Measurements from ENCODE around the gene JARID2. TPM values are rescaled to one million over a fixed set of nuclear protein-coding genes. Genes with fewer than 3 reads are reported as not detected.

Gene JARID2
- total and polyA plus RNA-seq, 2 of the 13 experiments (the other 11 are each of a cell fraction or from before 2014, with no cell fraction given): 7.5 to 10.3 TPM

- no peak for TF ChIP-seq ESRRA (CRISPR knock-in tag; IDR thresholded peaks at IDR 0.05; ENCODE audit: low read depth)
- TF ChIP-seq SPEN (CRISPR knock-in tag; IDR thresholded peaks at IDR 0.05; ENCODE audit: low read depth): no peak
- TF ChIP-seq, protein P1, sequence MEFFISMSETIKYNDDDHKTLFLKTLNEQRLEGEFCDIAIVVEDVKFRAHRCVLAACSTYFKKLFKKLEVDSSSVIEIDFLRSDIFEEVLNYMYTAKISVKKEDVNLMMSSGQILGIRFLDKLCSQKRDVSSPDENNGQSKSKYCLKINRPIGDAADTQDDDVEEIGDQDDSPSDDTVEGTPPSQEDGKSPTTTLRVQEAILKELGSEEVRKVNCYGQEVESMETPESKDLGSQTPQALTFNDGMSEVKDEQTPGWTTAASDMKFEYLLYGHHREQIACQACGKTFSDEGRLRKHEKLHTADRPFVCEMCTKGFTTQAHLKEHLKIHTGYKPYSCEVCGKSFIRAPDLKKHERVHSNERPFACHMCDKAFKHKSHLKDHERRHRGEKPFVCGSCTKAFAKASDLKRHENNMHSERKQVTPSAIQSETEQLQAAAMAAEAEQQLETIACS (CRISPR knock-in tag; IDR thresholded peaks at IDR 0.05): no peak
- no peak for TF ChIP-seq TOPORS (CRISPR knock-in tag; IDR thresholded peaks at IDR 0.05)
- TF ChIP-seq, protein P2, sequence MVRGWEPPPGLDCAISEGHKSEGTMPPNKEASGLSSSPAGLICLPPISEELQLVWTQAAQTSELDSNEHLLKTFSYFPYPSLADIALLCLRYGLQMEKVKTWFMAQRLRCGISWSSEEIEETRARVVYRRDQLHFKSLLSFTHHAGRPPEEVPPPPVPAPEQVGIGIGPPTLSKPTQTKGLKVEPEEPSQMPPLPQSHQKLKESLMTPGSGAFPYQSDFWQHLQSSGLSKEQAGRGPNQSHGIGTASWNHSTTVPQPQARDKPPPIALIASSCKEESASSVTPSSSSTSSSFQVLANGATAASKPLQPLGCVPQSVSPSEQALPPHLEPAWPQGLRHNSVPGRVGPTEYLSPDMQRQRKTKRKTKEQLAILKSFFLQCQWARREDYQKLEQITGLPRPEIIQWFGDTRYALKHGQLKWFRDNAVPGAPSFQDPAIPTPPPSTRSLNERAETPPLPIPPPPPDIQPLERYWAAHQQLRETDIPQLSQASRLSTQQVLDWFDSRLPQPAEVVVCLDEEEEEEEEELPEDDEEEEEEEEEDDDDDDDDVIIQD (CRISPR knock-in tag; IDR thresholded peaks at IDR 0.05; ENCODE audit: low read depth): no peak
- TF ChIP-seq ISL2 (CRISPR knock-in tag; IDR thresholded peaks at IDR 0.05): no peak
- no peak for TF ChIP-seq ZNF660 (CRISPR knock-in tag; IDR thresholded peaks at IDR 0.05; ENCODE audit: borderline replicate concordance, low read depth)
Observed at GRCh38 chr6:15413466-15414234, 167.8 kb downstream of the JARID2 start (continued).

- H3K9ac ChIP-seq (ENCODE audit: insufficient read depth, low read depth, low read length): no peak overlapping the region
- no peaks in the 10 kb centered on the region; the same call in 1 of the 2 replicates for H4K20me1 ChIP-seq (ENCODE audit: insufficient read depth, low read length)
- in situ Hi-C loops (cut with HindIII; ENCODE audit: extremely low pct_ligation_motif_present, low pct_unique_long_range_greater_than_20kb) (no loop called here), intact Hi-C loops (cut with micrococcal nuclease; ENCODE audit: unreplicated experiment) (no loop called here)
- 84% methylated on average over 2 of the region's 2 CpGs for WGBS (ENCODE audit: low lambda C conversion rate)
- POLR2A ChIA-PET: no interaction called here
- CTCF ChIA-PET (ENCODE audit: low intra/inter-chr PET ratio, low total read pairs): no interaction called here
- ATAC-seq (no peak), FAIRE-seq (no peak), DNase-seq (ENCODE audit: low spot score) (no peak)
- H3K9me3 ChIP-seq (ENCODE audit: low read length): peaks cover 22% of the 10 kb centered on the region
- H3K4me1 ChIP-seq (ENCODE audit: insufficient read depth, low read length): peaks cover 11% of the 10 kb centered on the region
- H2AFZ ChIP-seq (ENCODE audit: low read length): no peak overlapping the region
- H3K79me2 ChIP-seq (ENCODE audit: insufficient read depth, low read length): no peaks in the 10 kb centered on the region
- H3K4me3 ChIP-seq (replicated peaks in 1 of 3; ENCODE audit: insufficient read depth in 1 of 3, low read depth in 2 of 3, low read length in 3 of 3): no peak overlapping the region
- BruUV-seq (replicated peaks): no TSS peak
- peaks cover 2% of the 10 kb centered on the region in 2 experiments; a peak in 2 of 5 replicates for H3K36me3 ChIP-seq (replicated peaks in 1 of 2; ENCODE audit: control insufficient read depth in 1 of 2, insufficient read depth in 2 of 2, low read length in 2 of 2)
- no peaks in the 10 kb centered on the region for H3K27me3 ChIP-seq (ENCODE audit: control insufficient read depth in 1 of 2, insufficient read depth in 2 of 2, low read length in 2 of 2)
- no peak overlapping the region for H3K4me2 ChIP-seq (ENCODE audit: low read depth, low read length)
- no peak overlapping the region for H3K27ac ChIP-seq (ENCODE audit: extremely low read length, insufficient read depth, low read length)
- TF ChIP-seq HOXA5 (CRISPR knock-in tag; IDR thresholded peaks at IDR 0.05) (no peak), ZNF510 (CRISPR knock-in tag; IDR thresholded peaks at IDR 0.05; ENCODE audit: low read depth) (no peak), KDM5A (IDR thresholded peaks at IDR 0.05; ENCODE audit: borderline replicate concordance, low read length) (no peak), KDM6A (CRISPR knock-in tag; IDR thresholded peaks at IDR 0.05; ENCODE audit: low read depth) (no peak), NFRKB (IDR thresholded peaks at IDR 0.05) (no peak), ZFP41 (CRISPR knock-in tag; IDR thresholded peaks at IDR 0.05; ENCODE audit: borderline replicate concordance) (no peak), NCOA2 (CRISPR knock-in tag; IDR thresholded peaks at IDR 0.05) (no peak), CENPX (CRISPR knock-in tag; IDR thresholded peaks at IDR 0.05) (no peak), USF2 (IDR thresholded peaks at IDR 0.05; ENCODE audit: low read depth, low read length) (no peak), USF2 (CRISPR knock-in tag; IDR thresholded peaks at IDR 0.05; ENCODE audit: borderline replicate concordance) (no peak), GMEB1 (CRISPR knock-in tag; IDR thresholded peaks at IDR 0.05; ENCODE audit: borderline replicate concordance) (no peak)
Observed at GRCh38 chr6:15414235-15414612, 168.4 kb downstream of the JARID2 start.

All from HepG2 (cell line).